Liver (tissue), 9 donors: Measurements from ENCODE around the gene TRIM29. TPM values are rescaled to one million over a fixed set of nuclear protein-coding genes. Genes with fewer than 3 reads are reported as not detected.

Source experiments
- DNase-seq: peaks from one replicate; pipeline ENCODE4 v3.0.0-alpha.2; 2017; ENCODE audit warnings: low spot score
- H3K27ac ChIP-seq, 2 donors: one replicate each; pipeline ENCODE4 v1.7.0; 2013; ENCODE audit warnings: inconsistent platforms in 2 of 2, low read length in 2 of 2, control low read depth in 1 of 2, low read depth in 1 of 2, mild to moderate bottlenecking in 1 of 2
- H3K27me3 ChIP-seq, 4 donors: one replicate each; pipeline versions ENCODE4 v1.6.1 to v1.7.0; 2013; ENCODE audit warnings: low read length in 3 of 4, inconsistent platforms in 1 of 4, mild to moderate bottlenecking in 1 of 4, moderate library complexity in 1 of 4; ENCODE audit not compliant: control insufficient read depth in 4 of 4, insufficient read depth in 4 of 4
- H3K36me3 ChIP-seq, 4 donors: one replicate each; pipeline versions ENCODE4 v1.6.1 to v1.7.0; 2013; ENCODE audit warnings: low read length in 3 of 4, mild to moderate bottlenecking in 3 of 4, low read depth in 1 of 4, moderate library complexity in 1 of 4; ENCODE audit not compliant: control insufficient read depth in 4 of 4, insufficient read depth in 3 of 4
- H3K4me1 ChIP-seq, 4 donors: one replicate each; pipeline versions ENCODE4 v1.6.1 to v1.7.0; 2013; ENCODE audit warnings: low read length in 3 of 4, mild to moderate bottlenecking in 3 of 4, moderate library complexity in 1 of 4; ENCODE audit not compliant: control insufficient read depth in 4 of 4, insufficient read depth in 4 of 4
- H3K4me3 ChIP-seq, 3 donors: one replicate each; pipeline versions ENCODE4 v1.6.1 to v1.7.0; 2013; ENCODE audit warnings: low read length in 3 of 3, control low read depth in 1 of 3, low read depth in 1 of 3, mild to moderate bottlenecking in 1 of 3
- H3K9ac ChIP-seq, 2 donors: one replicate each; pipeline ENCODE4 v1.7.0; 2013; ENCODE audit warnings: low read length in 2 of 2, mild to moderate bottlenecking in 2 of 2, moderate library complexity in 2 of 2, control low read depth in 1 of 2, low read depth in 1 of 2
- H3K9me3 ChIP-seq, 4 donors: one replicate each; pipeline versions ENCODE4 v1.6.1 to v1.7.0; 2013; ENCODE audit warnings: low read length in 3 of 4; ENCODE audit not compliant: control insufficient read depth in 4 of 4
- ATF3 ChIP-seq: IDR thresholded peaks from 2 replicates; pipeline ENCODE4 v1.6.1; 2016; ENCODE audit warnings: antibody characterized with exemption
- CTCF ChIP-seq: fragments of 150-350 bp; IDR thresholded peaks from 2 replicates; pipeline ENCODE4 v1.5.1; 2017; ENCODE audit warnings: improper control_type of control experiment, low read depth, low read length; ENCODE audit not compliant: missing input control
- FOXA1 ChIP-seq: IDR thresholded peaks from 2 replicates; pipeline ENCODE4 v1.6.1; 2016; ENCODE audit warnings: antibody characterized with exemption
- FOXA2 ChIP-seq: IDR thresholded peaks from 2 replicates; pipeline ENCODE4 v1.6.1; 2016; ENCODE audit warnings: antibody characterized with exemption
- GABPA ChIP-seq, 2 donors: IDR thresholded peaks in 1 of 2; conservative IDR thresholded peaks in 1 of 2; 2 replicates each; pipeline ENCODE4 v1.6.1; 2016; ENCODE audit warnings: antibody characterized with exemption in 2 of 2, mild to moderate bottlenecking in 1 of 2, moderate library complexity in 1 of 2
- HNF4A ChIP-seq, 2 donors: conservative IDR thresholded peaks; 2 replicates each; pipeline ENCODE4 v1.6.1; 2016; ENCODE audit warnings: antibody characterized with exemption in 2 of 2, mild to moderate bottlenecking in 2 of 2
- HNF4G ChIP-seq: IDR thresholded peaks from 2 replicates; pipeline ENCODE4 v1.6.1; 2016; ENCODE audit warnings: antibody characterized with exemption
- JUND ChIP-seq, 2 donors: IDR thresholded peaks; 2 replicates each; pipeline ENCODE4 v1.6.1; 2016; ENCODE audit warnings: antibody characterized with exemption in 2 of 2
- MAX ChIP-seq: IDR thresholded peaks from 2 replicates; pipeline ENCODE4 v1.6.1; 2016; ENCODE audit warnings: antibody characterized with exemption
- NR2F2 ChIP-seq: IDR thresholded peaks from 2 replicates; pipeline ENCODE4 v1.6.1; 2016; ENCODE audit warnings: antibody characterized with exemption
- RAD21 ChIP-seq, 2 donors: IDR thresholded peaks; 2 replicates each; pipeline ENCODE4 v1.6.1; 2016; ENCODE audit warnings: antibody characterized with exemption in 2 of 2, mild to moderate bottlenecking in 2 of 2
- REST ChIP-seq: IDR thresholded peaks from 2 replicates; pipeline ENCODE4 v1.6.1; 2016; ENCODE audit warnings: antibody characterized with exemption, mild to moderate bottlenecking
- RXRA ChIP-seq, 2 donors: IDR thresholded peaks; 2 replicates each; pipeline ENCODE4 v1.6.1; 2017 to 2018; ENCODE audit warnings: antibody characterized with exemption in 2 of 2, mild to moderate bottlenecking in 1 of 2
- SP1 ChIP-seq: IDR thresholded peaks from 2 replicates; pipeline ENCODE4 v1.6.1; 2018; ENCODE audit warnings: antibody characterized with exemption, mild to moderate bottlenecking
- TAF1 ChIP-seq: conservative IDR thresholded peaks from 2 replicates; pipeline ENCODE4 v1.6.1; 2016; ENCODE audit warnings: antibody characterized with exemption, mild to moderate bottlenecking
- YY1 ChIP-seq: IDR thresholded peaks from 2 replicates; pipeline ENCODE4 v1.6.1; 2016; ENCODE audit warnings: antibody characterized with exemption, mild to moderate bottlenecking
- ZBTB33 ChIP-seq: IDR thresholded peaks from 2 replicates; pipeline ENCODE4 v1.6.1; 2016; ENCODE audit warnings: antibody characterized with exemption
- WGBS: extraction: QIAGEN DNeasy Blood & Tissue Kit; methylation state at CpG from one replicate; pipeline ENCODE4 v1.1.7; 2013; 5-methylcytosine and 5-hydroxymethylcytosine counted together
- polyA plus RNA-seq, 2 donors: library from polyadenylated mRNA; stranded (reverse) in 1 of 2; unstranded in 1 of 2; fragments of 200-250 nt in 1 of 2; fragments of >200 nt in 1 of 2; fragmentation: Nextera tagmentation in 1 of 2; extraction: Ambion mirVana in 1 of 2; gene quantifications; one replicate each; pipeline versions ENCODE4 v1.2.1 to v1.2.3, GENCODE V29; 2013 to 2015
- total RNA-seq, 2 donors: library from RNA; depleted of rRNA; stranded (reverse); fragments of >200 nt; gene quantifications; one replicate each; pipeline ENCODE4 v1.2.3, GENCODE V29; 2014
- donor health status: healthy.
- donor health status: healthy.
- donor health status: healthy.
- donor health status: healthy.
- donor health status: healthy.

TRIM29 gene
- total and polyA plus RNA-seq, 4 donors = 0.22 to 0.89 (median 0.35) TPM

GRCh38 chr11:120133216-120134105 lies 4.5 kb downstream of the TRIM29 start:
- TF ChIP-seq FOXA1 = no peak
- TF ChIP-seq GABPA (IDR thresholded peaks at IDR 0.05 in 1 of 2, conservative IDR thresholded peaks at IDR 0.05 in 1 of 2) = no peak
- TF ChIP-seq CTCF = no peak
- no peak for TF ChIP-seq RAD21 (IDR thresholded peaks at IDR 0.05)
- TF ChIP-seq YY1 = no peak
- no peak for TF ChIP-seq JUND (IDR thresholded peaks at IDR 0.05)
- no peak for TF ChIP-seq ZBTB33
- TF ChIP-seq TAF1 = no peak
- TF ChIP-seq MAX = no peak
- no peak for TF ChIP-seq RXRA (IDR thresholded peaks at IDR 0.05)
- TF ChIP-seq NR2F2 = no peak
- TF ChIP-seq HNF4G = no peak
- no peak for TF ChIP-seq ATF3
- no peak for TF ChIP-seq HNF4A (conservative IDR thresholded peaks at IDR 0.05)
- no peak for TF ChIP-seq SP1
- no peak for TF ChIP-seq REST
- no peak for TF ChIP-seq FOXA2
- DNase-seq = no peak

More at GRCh38 chr11:120133216-120134105, 4.5 kb downstream of the TRIM29 start:
- Histone ChIP-seq H3K9me3 (no peaks in the 10 kb centered on the region), H3K27me3 (no peaks in the 10 kb centered on the region), H3K36me3 (no peaks in the 10 kb centered on the region), H3K9ac (no peak overlapping the region), H3K4me1 (no peaks in the 10 kb centered on the region), H3K4me3 (no peak overlapping the region), H3K27ac (no peak overlapping the region)
- 91% methylated on average over 11 of the region's 11 CpGs for WGBS
